HG02885 (cell line): ENCODE results near the gene SIGLEC5.

Experiments
- ATAC-seq: cut with Tn5 transposase; IDR thresholded peaks from one replicate; pipeline ENCODE4 v1.9.1; 2021; ENCODE audit warnings: mild to moderate bottlenecking; ENCODE audit not compliant: unreplicated experiment, poor library complexity

SIGLEC5 gene

GRCh38 chr19:51632126-51632525 lies 1.9 kb upstream of the SIGLEC5 start:
- ATAC-seq: no peak

- ATAC-seq: no peak
These were observed 1.9 kb downstream of the SIGLEC5 start for GRCh38 chr19:51628153-51628939.

GRCh38 chr19:51627491-51628138 lies 2.6 kb downstream of the SIGLEC5 start:
- no peak for ATAC-seq

GRCh38 chr19:51626675-51627074 lies 3.5 kb downstream of the SIGLEC5 start:
- ATAC-seq: no peak

GRCh38 chr19:51621178-51621577 lies 9.0 kb downstream of the SIGLEC5 start:
- ATAC-seq: peak; percentile 49

- ATAC-seq: no peak
These were observed 14.2 kb downstream of the SIGLEC5 start for GRCh38 chr19:51615991-51616390.

- ATAC-seq: no peak
These were observed 15.4 kb downstream of the SIGLEC5 start for GRCh38 chr19:51614789-51615188.

GRCh38 chr19:51610576-51610975 lies 19.6 kb downstream of the SIGLEC5 start:
- ATAC-seq: no peak

GRCh38 chr19:51607920-51608562 lies 22.2 kb downstream of the SIGLEC5 start:
- no peak for ATAC-seq

- ATAC-seq: peak; percentile 95
These were observed 23.1 kb downstream of the SIGLEC5 start for GRCh38 chr19:51607077-51607476.

- no peak for ATAC-seq
These were observed 27.9 kb downstream of the SIGLEC5 start for GRCh38 chr19:51602189-51602854.

- ATAC-seq: no peak
These were observed 29.1 kb downstream of the SIGLEC5 start for GRCh38 chr19:51600940-51601580.

GRCh38 chr19:51599084-51599483 lies 31.1 kb downstream of the SIGLEC5 start:
- no peak for ATAC-seq

GRCh38 chr19:51598159-51598915 lies 31.9 kb downstream of the SIGLEC5 start:
- ATAC-seq: no peak

GRCh38 chr19:51595190-51596175 lies 34.7 kb downstream of the SIGLEC5 start:
- no peak for ATAC-seq

- ATAC-seq: peak; percentile 7
These were observed 35.5 kb downstream of the SIGLEC5 start for GRCh38 chr19:51594774-51595109.

GRCh38 chr19:51593969-51594773 lies 36.0 kb downstream of the SIGLEC5 start:
- ATAC-seq: peak; percentile 98
